AG20443 (cell line): ENCODE data around the gene SESTD1.
A peak's percentile ranks its signal among the peaks of the same experiment; 100 is the strongest.
"Not testable (repeated sequence)": the region's sequence is repeated elsewhere in the genome, so short reads cannot be mapped to it uniquely, and the experiment has no call there.

Source experiments
- DNase-seq: peaks from one replicate; pipeline ENCODE4 v3.0.0; 2012; ENCODE audit warnings: low spot score, mixed read lengths

Gene SESTD1

GRCh38 chr2:179106676-179107428 is 157.8 kb downstream of the SESTD1 start:
- peak; percentile 54 for DNase-seq

GRCh38 chr2:179106342-179106675 is 158.3 kb downstream of the SESTD1 start:
- DNase-seq = no peak

GRCh38 chr2:179104736-179105135 is 159.9 kb downstream of the SESTD1 start:
- no peak for DNase-seq

- no peak for DNase-seq
Observed at GRCh38 chr2:179098080-179098689, 166.4 kb downstream of the SESTD1 start.

GRCh38 chr2:179097131-179097530 is 167.5 kb downstream of the SESTD1 start:
- DNase-seq = no peak

GRCh38 chr2:179096090-179096489 is 168.5 kb downstream of the SESTD1 start:
- no peak for DNase-seq

- not testable (repeated sequence) for DNase-seq
Observed at GRCh38 chr2:179092912-179093311, 171.7 kb downstream of the SESTD1 start.

- DNase-seq = no peak
Observed at GRCh38 chr2:179082697-179083096, 181.9 kb downstream of the SESTD1 start.

- DNase-seq = no peak
Observed at GRCh38 chr2:179081954-179082353, 182.7 kb downstream of the SESTD1 start.

- no peak for DNase-seq
Observed at GRCh38 chr2:179072527-179072926, 192.1 kb downstream of the SESTD1 start.

GRCh38 chr2:179071810-179072355 is 192.7 kb downstream of the SESTD1 start:
- DNase-seq = no peak

GRCh38 chr2:179070895-179071294 is 193.7 kb downstream of the SESTD1 start:
- no peak for DNase-seq

GRCh38 chr2:179069685-179070084 is 194.9 kb downstream of the SESTD1 start:
- no peak for DNase-seq

GRCh38 chr2:179068991-179069643 is 195.5 kb downstream of the SESTD1 start:
- DNase-seq = no peak

GRCh38 chr2:179059026-179059700 is 205.5 kb downstream of the SESTD1 start:
- DNase-seq = no peak

- no peak for DNase-seq
Observed at GRCh38 chr2:179057737-179058136, 206.9 kb downstream of the SESTD1 start.

- not testable (repeated sequence) for DNase-seq
Observed at GRCh38 chr2:179053568-179053967, 211.1 kb downstream of the SESTD1 start.
